K562 (cell line): ENCODE data around the gene FCGR2B. TPM values are rescaled to one million over a fixed set of nuclear protein-coding genes. Genes with fewer than 3 reads are reported as not detected.
A peak's percentile ranks its signal among the peaks of the same experiment; 100 is the strongest.
"Not testable (repeated sequence)": the region's sequence is repeated elsewhere in the genome, so short reads cannot be mapped to it uniquely, and the experiment has no call there.

Experiments
- ATAC-seq: fragments of 200-7000 bp; cut with Tn5 transposase; 3 replicates; pipeline ENCODE4 v1.9.1; 2020; ENCODE audit warnings: moderate library complexity
- BruUV-seq: library from RNA; stranded (reverse); fragments of 400-500 nt; replicated peaks from 2 replicates; lab custom pipeline; 2021; lab: Mats Ljungman, UMichigan
- CTCF ChIA-PET: fragments of 300-600 bp; formaldehyde crosslinking; extraction: SDS; loops from one replicate; lab custom pipeline; 2021; ENCODE audit warnings: low intra/inter-chr PET ratio; lab: Yijun Ruan, JAX
- POLR2A ChIA-PET: fragments of 300-600, 350-650 bp; sonication (Branson Sonifier 250); formaldehyde crosslinking; extraction: SDS; loops from one replicate; lab custom pipeline; 2021; ENCODE audit warnings: antibody characterized with exemption, inconsistent platforms; lab: Yijun Ruan, JAX
- DNase-seq, 4 experiments: peaks; one replicate each; pipeline versions ENCODE4 v3.0.0 to v3.0.0-alpha.2; 2011 to 2018; ENCODE audit warnings: low spot score in 3 of 4, mixed read lengths in 3 of 4; ENCODE audit errors: extremely low read depth in 1 of 4
- FAIRE-seq: peaks from 2 replicates; lab custom pipeline; 2011; peaks lifted over from hg19 to GRCh38; lab: Jason Lieb, UNC
- H2AFZ ChIP-seq: 2 replicates; pipeline ENCODE4 v1.6.0; 2011; ENCODE audit warnings: low read depth, low read length, control low read depth, inconsistent platforms
- H3K27ac ChIP-seq: fragments of 200-600 bp; 3 replicates; pipeline ENCODE4 v1.8.0; 2011; ENCODE audit warnings: low read depth, mild to moderate bottlenecking, control low read depth, inconsistent platforms, low read length, moderate library complexity, mixed read lengths; ENCODE audit errors: extremely low read depth
- H3K27me3 ChIP-seq, 2 experiments: fragments of 300-600 bp in 1 of 2; 2 replicates in 1 of 2; 3 replicates in 1 of 2; pipeline versions ENCODE4 v1.6.0 to v1.8.0; 2011; ENCODE audit warnings: inconsistent platforms in 2 of 2, low read length in 2 of 2, mild to moderate bottlenecking in 1 of 2, mixed read lengths in 1 of 2, moderate library complexity in 1 of 2; ENCODE audit not compliant: control insufficient read depth in 2 of 2, insufficient read depth in 2 of 2
- H3K36me3 ChIP-seq: fragments of 300-600 bp; 3 replicates; pipeline ENCODE4 v1.8.0; 2011; ENCODE audit warnings: mild to moderate bottlenecking, low read length, inconsistent platforms; ENCODE audit not compliant: control insufficient read depth, insufficient read depth
- H3K4me1 ChIP-seq, 2 experiments: fragments of 200-600 bp in 1 of 2; replicated peaks in 1 of 2; 2 replicates in 1 of 2; 3 replicates in 1 of 2; pipeline versions ENCODE4 v1.5.1 to v1.8.0; 2011; ENCODE audit warnings: inconsistent platforms in 2 of 2, low read length in 2 of 2, mild to moderate bottlenecking in 1 of 2, mixed read lengths in 1 of 2, moderate library complexity in 1 of 2; ENCODE audit not compliant: control insufficient read depth in 2 of 2, insufficient read depth in 2 of 2
- H3K4me2 ChIP-seq: 2 replicates; pipeline ENCODE4 v1.6.1; 2011; ENCODE audit warnings: low read length, control low read depth, inconsistent platforms, mixed read lengths; ENCODE audit not compliant: insufficient read depth
- H3K4me3 ChIP-seq: fragments of 200-600 bp; sonication (generic), shearing (Covaris generic); 2 replicates; pipeline ENCODE4 v1.5.1; 2016; ENCODE audit warnings: control low read depth, inconsistent platforms
- H3K79me2 ChIP-seq: fragments of 200-600 bp; 3 replicates; pipeline ENCODE4 v1.8.0; 2011; ENCODE audit warnings: low read length, inconsistent platforms; ENCODE audit not compliant: control insufficient read depth, insufficient read depth
- H3K9ac ChIP-seq, 2 experiments: 2 replicates each; pipeline versions ENCODE4 v1.6.0 to v1.6.1; 2011; ENCODE audit warnings: low read depth in 2 of 2, low read length in 2 of 2, control low read depth in 1 of 2, inconsistent platforms in 1 of 2, mild to moderate bottlenecking in 1 of 2, mixed read lengths in 1 of 2; ENCODE audit not compliant: insufficient read depth in 1 of 2
- H3K9me1 ChIP-seq: one replicate; pipeline ENCODE4 v1.6.0; 2011; ENCODE audit warnings: inconsistent platforms, mild to moderate bottlenecking, low read length, moderate library complexity; ENCODE audit not compliant: control insufficient read depth, insufficient read depth
- H3K9me3 ChIP-seq: replicated peaks from 2 replicates; pipeline ENCODE4 v1.5.1; 2011; ENCODE audit warnings: low read depth, low read length, inconsistent platforms; ENCODE audit not compliant: control insufficient read depth, insufficient read depth
- H4K20me1 ChIP-seq: replicated peaks from 2 replicates; pipeline ENCODE4 v1.6.1; 2011; ENCODE audit warnings: low read length, inconsistent platforms, mixed read lengths; ENCODE audit not compliant: control insufficient read depth, insufficient read depth
- WGBS: fragments of 100-300 bp; shearing (Covaris generic); methylation state at CpG from one replicate; pipeline ENCODE4 v1.1.6; 2016; ENCODE audit warnings: low coverage, mixed read lengths; ENCODE audit not compliant: insufficient coverage; ENCODE audit errors: missing lambda C conversion rate; 5-methylcytosine and 5-hydroxymethylcytosine counted together
- in situ Hi-C: fragments of 300-500 bp; cut with MboI; formaldehyde crosslinking; loops from 4 replicates; pipeline ENCODE4 v1.15.0; 2018; ENCODE audit warnings: inconsistent platforms, mixed read lengths
- intact Hi-C: fragments of 100-400 bp; cut with micrococcal nuclease; formaldehyde crosslinking; loops from 2 replicates; pipeline ENCODE4 v1.14.2; 2022
- polyA plus RNA-seq, 8 experiments: library from polyadenylated mRNA; depleted of rRNA in 4 of 8; stranded (reverse) in 5 of 8; unstranded in 3 of 8; fragments of >200 nt; fragmentation: Nextera tagmentation in 2 of 8; fragmentation: Illumina TruSeq in 1 of 8; extraction: Ambion mirVana in 2 of 8; extraction: Trizol in 1 of 8; gene quantifications; 2 replicates each; pipeline versions ENCODE4 v1.2.1 to v1.2.3, GENCODE V29; 2011 to 2014; ENCODE audit warnings: inconsistent platforms in 1 of 8, missing spikeins in 1 of 8
- total RNA-seq, 7 experiments: library from RNA; depleted of rRNA in 6 of 7; stranded (reverse); fragments of >200 nt in 6 of 7; fragmentation: Illumina TruSeq in 2 of 7; extraction: Trizol in 2 of 7; gene quantifications; 2 replicates each; pipeline versions ENCODE4 v1.2.1 to v1.2.3, GENCODE V29; 2011 to 2021; ENCODE audit warnings: low replicate concordance in 1 of 7

FCGR2B gene
- total and polyA plus RNA-seq, 9 of the 15 experiments (the other 6 are each of a cell fraction or from before 2014, with no cell fraction given) = 1.7 to 8.9 (median 3.9) TPM

DNA sequence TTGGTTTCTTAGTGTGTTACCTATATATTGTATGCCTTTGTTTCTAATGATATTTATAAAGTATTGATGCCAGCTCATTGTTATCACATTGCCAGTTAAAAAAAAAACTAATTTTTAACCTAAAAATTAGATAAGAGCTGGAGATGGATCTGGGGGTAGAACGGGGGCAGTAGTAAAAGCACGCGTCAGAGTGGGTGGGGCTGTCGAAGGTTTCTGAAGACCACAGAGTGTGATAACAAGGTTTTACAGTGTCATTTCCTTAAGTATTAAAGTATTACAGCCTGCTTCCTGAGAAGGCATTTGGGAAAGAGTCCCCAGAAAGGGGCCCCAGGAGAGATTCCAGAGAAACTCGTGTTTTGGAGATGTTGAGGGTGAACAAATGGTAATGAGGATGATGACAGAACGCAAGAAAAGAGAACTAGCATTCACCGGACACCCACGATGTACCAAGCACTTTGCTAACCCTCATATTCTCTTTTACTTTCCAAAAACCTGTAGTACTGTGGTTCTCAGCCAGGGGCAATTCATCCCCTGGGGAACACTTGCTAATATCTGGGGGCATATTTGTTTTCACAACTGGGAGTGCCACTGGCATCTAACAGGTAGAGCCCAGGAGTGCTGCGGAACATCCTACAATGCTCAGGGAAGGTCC lies 1.2 kb upstream of the FCGR2B start:
- H3K9me3 ChIP-seq, DNase-seq, H3K36me3 ChIP-seq, intact Hi-C loops, H3K4me1 ChIP-seq, FAIRE-seq, H3K4me3 ChIP-seq, H4K20me1 ChIP-seq, POLR2A ChIA-PET, BruUV-seq, CTCF ChIA-PET, H3K9ac ChIP-seq, H3K27ac ChIP-seq, H3K79me2 ChIP-seq, H3K4me2 ChIP-seq, H3K9me1 ChIP-seq, in situ Hi-C loops, H3K27me3 ChIP-seq, H2AFZ ChIP-seq: not testable (repeated sequence)
- WGBS = 38% methylated on average over 3 of the region's 9 CpGs
- ATAC-seq = peak; percentile 74

DNA sequence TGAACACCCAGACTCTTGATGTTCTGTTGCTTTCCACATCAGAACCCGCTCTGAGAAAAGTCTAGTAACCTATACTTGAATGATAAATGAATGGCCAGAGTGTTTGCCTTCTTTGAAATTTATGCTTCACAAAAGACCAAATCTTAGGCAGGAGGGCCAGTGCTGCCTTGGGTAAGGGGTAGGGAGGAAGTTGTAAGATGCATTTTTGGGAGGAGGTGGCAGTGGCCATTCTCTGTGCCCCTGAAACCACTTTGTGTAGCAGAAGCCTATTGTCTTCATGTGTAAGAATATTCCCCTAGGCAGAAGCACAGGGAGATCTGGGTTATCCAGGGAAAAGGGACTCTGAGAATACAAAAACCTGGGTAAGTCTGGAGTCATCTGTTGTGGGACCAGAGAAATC lies 626 bp downstream of the FCGR2B start:
- no CpG with 5 or more reads among the region's 1 CpG for WGBS
- ATAC-seq = peak; percentile 3; the same call in 2 of the 3 replicates
- H3K4me1 ChIP-seq, H3K4me2 ChIP-seq, POLR2A ChIA-PET, CTCF ChIA-PET, H3K4me3 ChIP-seq, H3K27ac ChIP-seq, in situ Hi-C loops, H3K9ac ChIP-seq, H3K9me1 ChIP-seq, intact Hi-C loops, H3K27me3 ChIP-seq, FAIRE-seq, H3K9me3 ChIP-seq, DNase-seq, H2AFZ ChIP-seq, H3K79me2 ChIP-seq, H3K36me3 ChIP-seq, H4K20me1 ChIP-seq: not testable (repeated sequence)
- TSS peak; percentile 46 for BruUV-seq

DNA sequence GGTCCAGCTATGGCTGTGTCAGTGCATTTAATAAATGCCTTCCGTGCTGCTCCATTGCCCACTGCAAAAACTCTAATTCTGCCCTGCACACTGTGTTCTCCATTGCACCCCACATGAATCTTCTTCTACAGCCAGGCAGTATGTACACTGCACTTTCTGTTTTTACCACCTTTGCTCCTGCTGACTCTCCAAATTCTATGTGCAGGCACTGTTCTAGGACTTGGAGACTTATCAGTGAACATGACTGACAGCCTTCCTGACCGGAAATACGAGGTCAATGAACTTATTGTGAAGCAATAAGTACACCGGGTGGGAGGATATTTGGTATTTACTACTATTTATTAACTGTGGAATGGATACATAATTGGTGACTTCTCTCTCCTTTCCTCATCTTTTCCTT lies 1.7 kb downstream of the FCGR2B start:
- H3K4me2 ChIP-seq, POLR2A ChIA-PET, BruUV-seq, intact Hi-C loops, DNase-seq, H3K9ac ChIP-seq, CTCF ChIA-PET, H3K36me3 ChIP-seq, H3K27me3 ChIP-seq, H3K4me3 ChIP-seq, H3K9me1 ChIP-seq, H3K4me1 ChIP-seq, in situ Hi-C loops, H3K9me3 ChIP-seq, H3K27ac ChIP-seq, H2AFZ ChIP-seq, H4K20me1 ChIP-seq, H3K79me2 ChIP-seq: not testable (repeated sequence)
- ATAC-seq = peak; percentile 40
- WGBS = no CpG with 5 or more reads among the region's 4 CpGs
- FAIRE-seq = peak; percentile 51
